ENCODE measurements around the gene ATP7A.

ATP7A gene

GRCh38 chrX:77975755-77976154 is 65.3 kb downstream of the ATP7A start:
- Histone ChIP-seq H3K27me3 (ENCODE audit: insufficient read depth, low read length, poor library complexity) (no peaks in the 10 kb centered on the region), H4K5ac (ENCODE audit: low read length) (no peak overlapping the region), H3K4ac (ENCODE audit: low read depth, low read length) (no peak overlapping the region), H3K23ac (ENCODE audit: low read length) (no peak overlapping the region), H3K4me3 (ENCODE audit: low read length) (no peak overlapping the region), H3K4me1 (ENCODE audit: control insufficient read depth, low read depth, low read length) (no peaks in the 10 kb centered on the region), H4K8ac (ENCODE audit: low read depth, low read length) (no peak overlapping the region), H3K56ac (ENCODE audit: low read length) (no peak overlapping the region), H2AK5ac (ENCODE audit: low read length) (no peak overlapping the region), H2BK15ac (replicated peaks; ENCODE audit: low read depth) (no peak overlapping the region), H3K4me2 (ENCODE audit: low read length) (no peak overlapping the region), H3K9ac (ENCODE audit: low read length) (no peak overlapping the region), H2BK120ac (ENCODE audit: low read depth, low read length) (no peak overlapping the region), H3K18ac (ENCODE audit: low read length) (no peak overlapping the region), H3K27ac (ENCODE audit: low read depth, low read length) (no peak overlapping the region), H2BK5ac (ENCODE audit: low read length) (no peak overlapping the region), H3K36me3 (ENCODE audit: control insufficient read depth, insufficient read depth, low read length) (no peaks in the 10 kb centered on the region), H3K79me2 (ENCODE audit: control insufficient read depth, insufficient read depth, low read length) (no peaks in the 10 kb centered on the region), H3K79me1 (ENCODE audit: low read length) (no peaks in the 10 kb centered on the region)
- DNase-seq = no peak
- no CpG with 5 or more reads among the region's 2 CpGs for WGBS (ENCODE audit: extremely low coverage, insufficient coverage, low lambda C conversion rate)

- no peak overlapping the region for H3K56ac ChIP-seq (ENCODE audit: low read length)
- H3K36me3 ChIP-seq (ENCODE audit: control insufficient read depth, insufficient read depth, low read length) = no peaks in the 10 kb centered on the region
- no peak overlapping the region for H3K4me2 ChIP-seq (ENCODE audit: low read length)
- H3K4me1 ChIP-seq (ENCODE audit: control insufficient read depth, low read depth, low read length) = no peaks in the 10 kb centered on the region
- H3K23ac ChIP-seq (ENCODE audit: low read length) = no peak overlapping the region
- H3K79me1 ChIP-seq (ENCODE audit: low read length) = no peaks in the 10 kb centered on the region
- H3K27me3 ChIP-seq (ENCODE audit: insufficient read depth, low read length, poor library complexity) = no peaks in the 10 kb centered on the region
- no peak overlapping the region for H3K27ac ChIP-seq (ENCODE audit: low read depth, low read length)
- no peak overlapping the region for H4K5ac ChIP-seq (ENCODE audit: low read length)
- H2BK5ac ChIP-seq (ENCODE audit: low read length) = no peak overlapping the region
- no peaks in the 10 kb centered on the region for H3K79me2 ChIP-seq (ENCODE audit: control insufficient read depth, insufficient read depth, low read length)
- no peak for DNase-seq
- no peak overlapping the region for H2AK5ac ChIP-seq (ENCODE audit: low read length)
- no peak overlapping the region for H3K9ac ChIP-seq (ENCODE audit: low read length)
- H3K4me3 ChIP-seq (ENCODE audit: low read length) = no peak overlapping the region
- no peak overlapping the region for H4K8ac ChIP-seq (ENCODE audit: low read depth, low read length)
- H3K18ac ChIP-seq (ENCODE audit: low read length) = no peak overlapping the region
- no peak overlapping the region for H2BK15ac ChIP-seq (replicated peaks; ENCODE audit: low read depth)
- no peak overlapping the region for H2BK120ac ChIP-seq (ENCODE audit: low read depth, low read length)
- H3K4ac ChIP-seq (ENCODE audit: low read depth, low read length) = no peak overlapping the region
Measured at GRCh38 chrX:77977095-77977494, 66.6 kb downstream of the ATP7A start.

GRCh38 chrX:77977518-77977917 is 67.0 kb downstream of the ATP7A start:
- Histone ChIP-seq H2BK120ac (ENCODE audit: low read depth, low read length) (no peak overlapping the region), H3K23ac (ENCODE audit: low read length) (no peak overlapping the region), H3K4me3 (ENCODE audit: low read length) (no peak overlapping the region), H3K36me3 (ENCODE audit: control insufficient read depth, insufficient read depth, low read length) (no peaks in the 10 kb centered on the region), H3K27ac (ENCODE audit: low read depth, low read length) (no peak overlapping the region), H2AK5ac (ENCODE audit: low read length) (no peak overlapping the region), H3K79me2 (ENCODE audit: control insufficient read depth, insufficient read depth, low read length) (no peaks in the 10 kb centered on the region), H3K9ac (ENCODE audit: low read length) (no peak overlapping the region), H3K79me1 (ENCODE audit: low read length) (no peaks in the 10 kb centered on the region), H4K8ac (ENCODE audit: low read depth, low read length) (no peak overlapping the region), H3K18ac (ENCODE audit: low read length) (no peak overlapping the region), H3K56ac (ENCODE audit: low read length) (no peak overlapping the region), H3K4me1 (ENCODE audit: control insufficient read depth, low read depth, low read length) (no peaks in the 10 kb centered on the region), H2BK5ac (ENCODE audit: low read length) (no peak overlapping the region), H3K4ac (ENCODE audit: low read depth, low read length) (no peak overlapping the region), H2BK15ac (replicated peaks; ENCODE audit: low read depth) (no peak overlapping the region), H3K4me2 (ENCODE audit: low read length) (no peak overlapping the region), H3K27me3 (ENCODE audit: insufficient read depth, low read length, poor library complexity) (no peaks in the 10 kb centered on the region), H4K5ac (ENCODE audit: low read length) (no peak overlapping the region)
- DNase-seq = no peak
- WGBS (ENCODE audit: extremely low coverage, insufficient coverage, low lambda C conversion rate) = no CpG with 5 or more reads among the region's 1 CpG

DNA sequence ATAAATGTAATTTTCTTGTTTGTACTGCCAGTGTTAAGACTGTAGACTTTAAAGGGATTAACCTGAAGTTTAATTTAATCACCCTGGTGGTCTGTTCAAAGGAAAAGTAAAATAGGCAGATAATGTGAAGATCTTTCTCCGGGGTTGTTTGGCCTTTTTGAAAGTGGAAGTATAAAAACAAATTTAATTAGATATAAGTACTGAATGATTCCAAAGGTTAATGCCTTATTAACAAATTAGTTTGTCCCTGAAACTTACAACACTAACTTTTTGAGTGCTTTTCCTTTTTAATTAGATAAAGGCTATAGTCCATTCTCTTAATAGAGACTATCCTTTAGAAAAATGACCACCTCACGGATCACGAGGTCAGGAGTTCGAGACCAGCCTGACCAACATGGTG is 69.4 kb downstream of the ATP7A start:
- H4K8ac ChIP-seq (ENCODE audit: low read depth, low read length) = no peak overlapping the region
- no peak overlapping the region for H3K4me3 ChIP-seq (ENCODE audit: low read length)
- H3K4ac ChIP-seq (ENCODE audit: low read depth, low read length) = no peak overlapping the region
- H3K56ac ChIP-seq (ENCODE audit: low read length) = no peak overlapping the region
- no peak overlapping the region for H2BK120ac ChIP-seq (ENCODE audit: low read depth, low read length)
- H2BK15ac ChIP-seq (replicated peaks; ENCODE audit: low read depth) = no peak overlapping the region
- no peaks in the 10 kb centered on the region for H3K36me3 ChIP-seq (ENCODE audit: control insufficient read depth, insufficient read depth, low read length)
- H3K9ac ChIP-seq (ENCODE audit: low read length) = no peak overlapping the region
- H4K5ac ChIP-seq (ENCODE audit: low read length) = no peak overlapping the region
- H3K4me1 ChIP-seq (ENCODE audit: control insufficient read depth, low read depth, low read length) = no peaks in the 10 kb centered on the region
- no peak overlapping the region for H2BK5ac ChIP-seq (ENCODE audit: low read length)
- no CpG with 5 or more reads among the region's 4 CpGs for WGBS (ENCODE audit: extremely low coverage, insufficient coverage, low lambda C conversion rate)
- no peak overlapping the region for H3K23ac ChIP-seq (ENCODE audit: low read length)
- no peak overlapping the region for H3K4me2 ChIP-seq (ENCODE audit: low read length)
- no peak for DNase-seq
- H2AK5ac ChIP-seq (ENCODE audit: low read length) = no peak overlapping the region
- no peak overlapping the region for H3K18ac ChIP-seq (ENCODE audit: low read length)
- no peak overlapping the region for H3K27ac ChIP-seq (ENCODE audit: low read depth, low read length)
- no peaks in the 10 kb centered on the region for H3K79me2 ChIP-seq (ENCODE audit: control insufficient read depth, insufficient read depth, low read length)
- H3K27me3 ChIP-seq (ENCODE audit: insufficient read depth, low read length, poor library complexity) = no peaks in the 10 kb centered on the region
- no peaks in the 10 kb centered on the region for H3K79me1 ChIP-seq (ENCODE audit: low read length)

DNA sequence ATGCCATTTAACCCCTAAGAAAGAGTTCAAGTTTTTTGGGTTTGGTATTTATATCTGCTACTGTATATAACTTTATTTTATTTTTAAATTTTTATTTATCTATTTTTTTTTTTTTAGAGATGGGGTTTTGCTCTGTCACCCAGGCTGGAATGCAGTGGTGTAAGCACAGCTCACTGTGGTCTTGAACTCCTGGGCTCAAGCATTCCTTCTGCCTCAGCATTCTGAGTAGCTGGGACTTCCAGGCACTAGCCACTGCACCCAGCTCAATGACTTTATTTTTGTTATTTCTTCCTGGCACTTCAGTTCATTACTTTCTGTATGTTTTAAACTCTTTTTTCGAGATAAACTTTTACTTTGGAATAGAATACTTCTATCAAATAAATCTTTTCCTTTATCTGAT is 101.4 kb downstream of the ATP7A start:
- no peak overlapping the region for H2AK5ac ChIP-seq (ENCODE audit: low read length)
- no CpG with 5 or more reads among the region's 1 CpG for WGBS (ENCODE audit: extremely low coverage, insufficient coverage, low lambda C conversion rate)

DNA sequence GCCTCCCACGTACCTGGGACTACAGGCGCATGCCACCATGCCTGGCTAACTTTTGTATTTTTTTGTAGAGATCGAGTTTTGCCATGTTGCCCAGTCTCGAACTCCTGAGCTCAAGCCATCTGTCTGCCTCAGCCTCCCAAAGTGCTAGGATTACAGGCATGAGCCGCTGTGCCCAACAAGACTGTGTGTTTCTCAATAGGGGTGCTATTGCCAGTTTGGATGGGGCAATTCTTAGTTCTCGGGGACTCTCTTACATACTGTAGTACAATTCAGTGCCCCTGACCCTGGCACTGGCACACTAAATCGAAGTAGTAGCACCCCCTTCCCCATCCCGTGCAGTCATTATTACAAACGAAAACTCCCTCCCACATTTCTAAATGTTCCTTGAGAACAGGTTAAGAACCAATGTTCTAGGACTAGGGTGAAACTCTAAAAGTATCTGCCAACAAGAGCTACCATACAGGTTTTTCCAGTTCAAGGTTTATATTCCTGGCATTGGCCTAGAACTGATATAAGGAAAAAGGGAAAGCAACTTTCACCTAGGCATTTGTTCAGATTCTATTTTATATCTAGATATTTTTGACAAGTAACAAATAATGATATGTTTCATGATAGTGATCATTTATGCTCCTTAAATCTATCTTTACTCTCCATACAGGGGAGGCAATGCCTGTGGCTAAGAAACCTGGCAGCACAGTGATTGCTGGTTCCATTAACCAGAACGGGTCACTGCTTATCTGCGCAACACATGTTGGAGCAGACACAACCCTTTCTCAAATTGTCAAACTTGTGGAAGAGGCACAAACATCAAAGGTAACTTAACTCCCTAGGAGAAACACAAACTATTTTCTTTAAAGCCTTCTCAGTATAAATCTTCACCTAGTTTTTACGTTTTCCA is 109.3 kb downstream of the ATP7A start:
- Histone ChIP-seq H3K36me3 (ENCODE audit: control insufficient read depth, insufficient read depth, low read length) (no peaks in the 10 kb centered on the region), H2BK5ac (ENCODE audit: low read length) (no peak overlapping the region), H3K4me1 (ENCODE audit: control insufficient read depth, low read depth, low read length) (no peaks in the 10 kb centered on the region), H3K79me1 (ENCODE audit: low read length) (no peaks in the 10 kb centered on the region), H4K5ac (ENCODE audit: low read length) (no peak overlapping the region), H3K23ac (ENCODE audit: low read length) (no peak overlapping the region), H3K4me2 (ENCODE audit: low read length) (no peak overlapping the region), H3K56ac (ENCODE audit: low read length) (no peak overlapping the region), H3K27ac (ENCODE audit: low read depth, low read length) (no peak overlapping the region), H4K8ac (ENCODE audit: low read depth, low read length) (no peak overlapping the region), H2BK15ac (replicated peaks; ENCODE audit: low read depth) (no peak overlapping the region), H3K18ac (ENCODE audit: low read length) (no peak overlapping the region), H3K79me2 (ENCODE audit: control insufficient read depth, insufficient read depth, low read length) (no peaks in the 10 kb centered on the region), H3K9ac (ENCODE audit: low read length) (no peak overlapping the region), H3K4ac (ENCODE audit: low read depth, low read length) (no peak overlapping the region), H2AK5ac (ENCODE audit: low read length) (no peak overlapping the region), H3K4me3 (ENCODE audit: low read length) (no peak overlapping the region), H2BK120ac (ENCODE audit: low read depth, low read length) (no peak overlapping the region), H3K27me3 (ENCODE audit: insufficient read depth, low read length, poor library complexity) (no peaks in the 10 kb centered on the region)
- no peak for DNase-seq
- WGBS (ENCODE audit: extremely low coverage, insufficient coverage, low lambda C conversion rate) = no CpG with 5 or more reads among the region's 12 CpGs

More for the DNA sequence above, 101.4 kb downstream of the ATP7A start:
- no peak for DNase-seq
- no peak overlapping the region for H3K18ac ChIP-seq (ENCODE audit: low read length)
- no peak overlapping the region for H4K5ac ChIP-seq (ENCODE audit: low read length)
- no peak overlapping the region for H3K9ac ChIP-seq (ENCODE audit: low read length)
- no peaks in the 10 kb centered on the region for H3K4me1 ChIP-seq (ENCODE audit: control insufficient read depth, low read depth, low read length)
- H3K27ac ChIP-seq (ENCODE audit: low read depth, low read length) = no peak overlapping the region
- no peak overlapping the region for H4K8ac ChIP-seq (ENCODE audit: low read depth, low read length)
- no peak overlapping the region for H3K23ac ChIP-seq (ENCODE audit: low read length)
- no peak overlapping the region for H3K4me3 ChIP-seq (ENCODE audit: low read length)
- H2BK5ac ChIP-seq (ENCODE audit: low read length) = no peak overlapping the region
- no peak overlapping the region for H3K4me2 ChIP-seq (ENCODE audit: low read length)
- H3K79me2 ChIP-seq (ENCODE audit: control insufficient read depth, insufficient read depth, low read length) = no peaks in the 10 kb centered on the region
- H3K4ac ChIP-seq (ENCODE audit: low read depth, low read length) = no peak overlapping the region
- H3K36me3 ChIP-seq (ENCODE audit: control insufficient read depth, insufficient read depth, low read length) = no peaks in the 10 kb centered on the region
- no peak overlapping the region for H3K56ac ChIP-seq (ENCODE audit: low read length)
- H2BK15ac ChIP-seq (replicated peaks; ENCODE audit: low read depth) = no peak overlapping the region
- no peak overlapping the region for H2BK120ac ChIP-seq (ENCODE audit: low read depth, low read length)
- no peaks in the 10 kb centered on the region for H3K79me1 ChIP-seq (ENCODE audit: low read length)
- no peaks in the 10 kb centered on the region for H3K27me3 ChIP-seq (ENCODE audit: insufficient read depth, low read length, poor library complexity)
